GM12874 (cell line): ENCODE measurements around the gene FAM120A.

ENCODE experiments used
- CTCF ChIP-seq: IDR thresholded peaks from 2 replicates; pipeline ENCODE4 v1.5.1; 2011; ENCODE audit warnings: low read depth, mild to moderate bottlenecking, control low read depth, low read length, moderate library complexity; ENCODE audit not compliant: insufficient read depth

FAM120A gene

GRCh38 chr9:93572636-93573515, 121.4 kb downstream of the FAM120A start:
- TF ChIP-seq CTCF, result no peak

GRCh38 chr9:93573516-93573828, 122.0 kb downstream of the FAM120A start:
- no peak for TF ChIP-seq CTCF

DNA sequence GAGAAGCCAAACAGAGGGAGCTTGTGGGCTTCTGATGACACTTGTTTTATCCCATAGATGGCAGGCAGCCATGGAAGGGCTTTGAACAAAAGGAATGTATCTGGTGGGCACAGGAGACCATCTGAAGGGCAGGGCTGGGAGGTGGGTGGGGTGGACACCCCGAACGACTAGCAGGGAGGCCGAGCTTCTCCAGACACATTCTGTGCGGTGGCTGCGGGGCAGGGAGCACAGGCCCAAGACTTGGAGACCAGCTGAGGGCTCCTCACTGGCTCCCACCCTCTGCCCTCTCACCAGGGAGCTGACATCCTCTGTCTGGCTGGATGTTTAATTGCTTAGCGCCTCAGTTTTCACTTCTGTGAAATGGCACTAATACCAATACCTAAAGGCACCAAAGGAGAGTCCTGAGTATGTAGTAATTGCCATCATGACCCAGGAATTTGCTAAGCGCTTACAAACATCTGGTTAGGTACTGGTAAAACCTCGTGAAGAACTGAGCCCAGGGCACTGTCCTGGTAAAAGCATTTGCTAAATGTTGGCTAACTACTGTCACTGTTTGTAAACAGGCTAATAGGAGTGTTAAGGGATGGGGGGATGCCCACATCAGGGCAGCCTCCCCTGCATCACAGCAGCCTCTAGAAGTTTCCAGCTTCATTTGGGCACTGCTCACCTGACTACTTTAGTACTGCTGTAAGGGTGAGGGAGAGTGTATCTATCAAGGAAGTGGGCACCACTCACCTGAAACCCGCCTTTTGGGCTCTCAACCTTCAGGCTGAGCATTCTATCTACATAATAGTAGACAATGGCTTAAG, 122.8 kb downstream of the FAM120A start:
- no peak for TF ChIP-seq CTCF

- TF ChIP-seq CTCF, result no peak
Observed at GRCh38 chr9:93574900-93575795, 123.7 kb downstream of the FAM120A start.

DNA sequence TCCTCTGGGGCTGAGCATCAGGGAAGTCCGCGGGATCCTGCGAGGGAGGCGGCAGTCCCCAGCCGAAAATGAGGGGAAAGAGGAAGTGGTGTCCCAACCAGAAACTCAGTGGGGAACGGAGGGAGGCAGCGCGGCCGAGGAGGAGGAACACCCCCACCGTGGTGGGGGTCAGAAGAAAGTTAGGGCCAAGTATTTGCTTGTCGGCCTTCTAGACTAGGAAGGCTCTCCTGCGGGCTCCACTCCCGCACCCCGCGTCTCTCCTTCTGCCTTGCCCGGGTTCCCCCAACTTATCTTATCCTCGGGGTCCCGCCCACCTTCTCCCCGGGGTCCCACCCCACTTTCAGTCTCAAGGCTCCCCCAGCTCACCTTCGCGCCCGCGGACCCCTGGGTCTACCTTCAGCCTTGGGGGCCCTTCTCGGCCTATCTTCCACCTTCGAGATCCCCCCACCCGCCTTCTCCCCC, 124.3 kb downstream of the FAM120A start:
- TF ChIP-seq CTCF, result no peak

- no peak for TF ChIP-seq CTCF
Observed at GRCh38 chr9:93576258-93577077, 125.0 kb downstream of the FAM120A start, which contains the start of gene PHF2. TSS of gene PHF2 (plus strand) at chr9:93576584. CDS start at chr9:93576774, 190 bp downstream.
